Mononuclear cell (primary cell): ENCODE measurements around the gene SET. TPM values are rescaled to one million over a fixed set of nuclear protein-coding genes. Genes with fewer than 3 reads are reported as not detected.

Experiments
- H3K27me3 ChIP-seq: 2 replicates; pipeline ENCODE4 v1.6.0; 2011; ENCODE audit warnings: low read length, control low read depth; ENCODE audit not compliant: insufficient read depth
- H3K4me1 ChIP-seq: 2 replicates; pipeline ENCODE4 v1.5.1; 2011; ENCODE audit warnings: mild to moderate bottlenecking, low read length, control low read depth; ENCODE audit not compliant: insufficient read depth
- H3K4me3 ChIP-seq: 2 replicates; pipeline ENCODE4 v1.5.1; 2011; ENCODE audit warnings: mild to moderate bottlenecking, low read length, moderate library complexity
- H3K9me3 ChIP-seq: 2 replicates; pipeline ENCODE4 v1.5.1; 2011; ENCODE audit warnings: low read depth, mild to moderate bottlenecking, control low read depth, low read length
- total RNA-seq: library from RNA; depleted of rRNA; stranded (reverse); fragments of >200 nt; gene quantifications from one replicate; pipeline ENCODE4 v1.2.3, GENCODE V29; 2012

SET gene
- total RNA-seq, 1 donor, result 386 TPM

DNA sequence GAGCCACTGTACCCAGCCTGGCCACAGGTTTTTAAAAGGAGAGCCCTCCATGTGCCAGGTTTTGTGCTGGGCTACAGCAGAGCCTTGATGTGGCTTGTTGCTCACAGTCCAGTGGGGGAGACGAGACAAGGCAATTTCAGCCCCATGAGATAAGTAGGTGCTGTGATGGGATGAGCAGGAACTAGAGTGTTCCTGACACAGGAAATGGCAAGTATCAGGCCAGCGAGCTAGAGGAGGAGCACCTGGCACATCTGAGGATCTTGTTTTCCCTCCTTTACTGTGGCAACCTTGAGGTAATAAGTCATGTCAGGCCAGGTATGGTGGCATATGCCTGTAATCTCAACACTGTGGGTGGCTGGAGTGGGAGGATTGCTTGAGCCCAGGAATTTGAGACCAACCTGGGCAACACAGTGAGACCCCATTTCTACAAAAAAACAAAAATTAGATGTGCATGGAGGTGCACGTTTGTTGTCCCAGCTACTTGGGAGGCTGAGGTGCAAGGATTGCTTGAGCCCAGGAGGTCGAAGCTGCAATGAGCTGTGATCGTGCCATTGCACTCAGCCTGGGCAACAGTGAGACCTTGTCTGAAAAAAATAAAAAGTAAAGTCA, 38.7 kb downstream of the SET start:
- Histone ChIP-seq H3K9me3 (no peaks in the 10 kb centered on the region), H3K4me1 (peaks cover 20% of the 10 kb centered on the region), H3K27me3 (no peaks in the 10 kb centered on the region), H3K4me3 (no peak overlapping the region)

DNA sequence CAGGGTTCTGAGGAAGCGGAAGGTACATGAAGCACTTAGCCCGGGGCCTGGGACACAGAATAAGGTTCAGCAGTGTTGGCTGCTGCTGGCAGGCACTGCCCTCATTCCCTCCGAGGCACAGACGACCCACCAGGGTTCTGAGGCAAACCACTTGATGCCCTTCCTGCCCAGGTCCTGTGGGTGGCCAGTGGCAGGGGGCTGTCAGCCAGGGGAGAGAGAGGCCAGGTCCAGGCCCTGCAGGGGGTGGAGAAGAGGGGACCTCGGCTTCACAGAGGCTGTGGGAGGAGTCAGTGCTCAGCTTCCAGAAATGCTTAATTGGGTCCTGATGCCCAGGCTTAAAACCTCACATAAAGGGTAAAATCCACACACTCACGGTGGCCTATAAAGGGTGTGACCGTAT, 39.3 kb downstream of the SET start:
- Histone ChIP-seq H3K9me3 (no peaks in the 10 kb centered on the region), H3K4me3 (no peak overlapping the region), H3K27me3 (no peaks in the 10 kb centered on the region), H3K4me1 (peaks cover 15% of the 10 kb centered on the region)

DNA sequence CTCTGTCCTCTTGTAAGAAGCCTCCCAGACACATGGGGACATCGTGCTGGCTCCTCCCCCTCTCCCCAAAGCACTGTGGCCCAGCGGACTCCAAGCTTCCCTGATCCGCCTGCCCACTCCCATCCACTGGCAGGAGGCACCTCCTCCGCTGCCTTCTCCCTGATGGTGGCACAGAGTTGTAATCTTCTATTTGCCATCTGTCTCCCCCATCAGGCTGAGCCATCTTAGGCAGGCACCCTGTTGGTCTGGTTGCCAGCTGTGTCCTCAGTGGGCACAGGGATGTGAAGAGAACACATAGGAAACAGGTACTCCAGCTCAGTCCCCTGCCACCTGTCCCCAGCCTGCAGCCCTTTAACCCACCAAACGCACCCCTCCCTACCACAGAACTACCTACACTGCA, 40.3 kb downstream of the SET start:
- no peaks in the 10 kb centered on the region for H3K9me3 ChIP-seq
- no peak overlapping the region for H3K4me3 ChIP-seq
- H3K4me1 ChIP-seq, result peaks cover 10% of the 10 kb centered on the region
- no peaks in the 10 kb centered on the region for H3K27me3 ChIP-seq

DNA sequence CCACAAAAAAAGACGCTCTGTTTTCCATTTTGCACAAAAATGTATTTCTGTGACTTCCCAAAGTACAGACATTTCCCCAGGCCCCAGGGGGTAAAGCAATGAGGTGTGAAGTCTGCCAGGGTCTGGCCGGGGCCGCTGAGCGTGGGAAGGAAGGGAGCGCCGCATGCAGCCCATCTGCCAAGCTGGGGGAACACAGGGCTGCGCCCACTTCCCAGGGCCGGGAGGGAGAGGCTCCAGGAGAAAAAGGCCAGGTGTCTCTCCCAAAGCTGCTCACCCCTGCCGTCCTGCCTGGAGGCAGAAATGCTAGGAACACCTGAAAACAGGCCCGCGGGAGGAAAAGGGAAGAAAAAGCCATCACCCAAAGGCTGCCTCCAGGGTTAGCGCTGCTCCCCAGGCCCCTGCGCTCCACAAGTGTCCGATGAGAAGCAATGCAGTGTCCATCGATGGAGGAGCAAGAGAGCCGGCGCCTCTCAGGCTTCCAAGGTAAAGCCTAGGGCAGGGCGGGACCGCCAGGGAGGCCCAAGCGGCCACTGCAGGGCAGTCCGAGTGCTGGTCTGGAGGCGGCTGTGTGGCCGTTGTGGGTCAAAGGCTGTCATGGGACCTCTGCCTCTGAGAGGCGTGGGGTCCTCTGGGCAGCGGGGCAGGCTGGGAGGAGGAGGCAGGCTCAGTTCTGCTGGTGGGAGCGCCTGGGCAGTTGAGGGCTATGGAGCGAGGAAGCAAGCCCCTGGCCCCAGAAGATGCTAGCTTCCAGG, 40.9 kb downstream of the SET start:
- H3K27me3 ChIP-seq, result no peaks in the 10 kb centered on the region

DNA sequence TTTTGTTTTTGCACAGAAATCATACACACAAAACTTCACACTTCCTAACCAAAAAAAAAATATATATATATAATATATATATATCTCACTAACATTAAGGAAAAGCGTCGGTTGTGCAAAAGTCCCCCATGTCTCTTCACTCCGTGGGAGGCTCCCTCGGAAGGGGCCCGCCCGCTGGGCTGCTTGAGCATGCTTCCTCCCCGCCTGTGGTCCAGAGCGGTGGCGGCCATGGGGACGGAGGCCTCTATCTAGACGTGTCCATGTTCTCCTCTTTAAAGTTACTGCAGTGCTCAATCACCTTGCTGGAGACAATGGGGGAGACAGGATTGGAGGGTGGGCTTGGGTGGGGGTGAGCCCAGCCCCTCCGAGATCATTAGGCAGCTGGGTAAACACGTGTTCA, 42.1 kb downstream of the SET start:
- no peaks in the 10 kb centered on the region for H3K9me3 ChIP-seq
- no peaks in the 10 kb centered on the region for H3K4me1 ChIP-seq
- H3K4me3 ChIP-seq, result no peak overlapping the region
- no peaks in the 10 kb centered on the region for H3K27me3 ChIP-seq

More for the DNA sequence above, 40.9 kb downstream of the SET start:
- Histone ChIP-seq H3K4me3 (no peak overlapping the region), H3K9me3 (no peaks in the 10 kb centered on the region), H3K4me1 (peaks cover 4% of the 10 kb centered on the region)

DNA sequence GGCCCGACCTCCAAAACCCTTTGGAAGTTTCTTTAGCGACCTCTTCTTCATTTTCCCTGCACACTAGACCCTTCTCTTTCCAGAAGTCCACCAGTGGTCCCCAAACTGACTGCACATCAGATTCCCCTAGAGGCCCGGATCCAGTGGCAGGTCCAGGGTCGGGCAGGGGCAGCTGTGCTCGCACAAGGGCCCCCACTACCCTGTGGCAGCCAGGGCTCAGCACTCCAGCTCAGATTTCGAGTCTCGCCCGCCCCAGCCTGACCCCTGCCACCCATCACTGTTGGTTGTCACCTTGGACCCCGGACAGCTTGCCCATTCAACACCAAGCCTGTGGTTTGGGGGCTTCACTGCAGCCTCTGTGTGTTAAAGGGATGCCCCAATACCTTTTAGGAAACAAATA, 42.7 kb downstream of the SET start:
- no peaks in the 10 kb centered on the region for H3K4me1 ChIP-seq
- H3K4me3 ChIP-seq, result no peak overlapping the region
- no peaks in the 10 kb centered on the region for H3K9me3 ChIP-seq
- no peaks in the 10 kb centered on the region for H3K27me3 ChIP-seq

DNA sequence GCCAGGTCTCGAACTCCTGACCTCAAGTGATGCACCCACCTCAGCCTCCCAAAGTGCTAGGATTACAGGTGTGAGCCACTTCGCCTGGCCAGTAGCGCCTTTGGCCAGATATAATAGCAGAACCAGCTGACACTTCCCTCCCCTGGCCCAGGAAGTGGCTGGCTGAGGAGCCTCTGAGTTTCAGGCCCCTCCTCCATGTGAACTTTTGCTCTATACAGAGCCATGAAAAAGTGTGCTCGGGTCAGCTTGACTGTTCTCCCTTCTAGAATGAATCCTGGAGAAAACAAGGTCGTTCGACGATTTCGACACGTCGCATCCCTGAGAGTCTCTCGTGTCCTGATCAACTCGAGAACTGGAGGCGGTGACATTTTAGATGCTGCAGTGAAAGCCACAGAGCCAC, 43.6 kb downstream of the SET start:
- Histone ChIP-seq H3K4me1 (no peaks in the 10 kb centered on the region), H3K27me3 (no peaks in the 10 kb centered on the region), H3K4me3 (no peak overlapping the region), H3K9me3 (no peaks in the 10 kb centered on the region)

DNA sequence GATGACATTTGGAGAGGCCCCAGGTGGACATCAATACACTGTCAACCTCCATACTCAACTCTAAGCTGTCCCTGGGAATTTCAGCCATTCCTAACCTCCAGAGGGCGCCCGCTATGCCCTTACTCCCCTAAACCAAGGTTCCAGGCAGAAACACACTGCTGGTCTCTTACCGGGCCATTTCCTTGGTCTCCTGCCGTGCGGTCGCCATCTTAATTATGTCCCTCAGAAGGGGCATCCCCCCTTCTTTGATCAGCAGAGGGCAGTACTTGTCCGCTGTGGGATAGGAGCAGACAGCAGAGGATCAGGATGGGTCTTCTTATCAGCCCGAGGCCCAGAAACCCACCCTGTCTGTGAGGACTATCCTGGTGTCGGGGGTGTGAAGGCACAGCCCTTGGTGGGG, 44.2 kb downstream of the SET start:
- Histone ChIP-seq H3K9me3 (no peaks in the 10 kb centered on the region), H3K4me1 (no peaks in the 10 kb centered on the region), H3K4me3 (no peak overlapping the region), H3K27me3 (no peaks in the 10 kb centered on the region)

DNA sequence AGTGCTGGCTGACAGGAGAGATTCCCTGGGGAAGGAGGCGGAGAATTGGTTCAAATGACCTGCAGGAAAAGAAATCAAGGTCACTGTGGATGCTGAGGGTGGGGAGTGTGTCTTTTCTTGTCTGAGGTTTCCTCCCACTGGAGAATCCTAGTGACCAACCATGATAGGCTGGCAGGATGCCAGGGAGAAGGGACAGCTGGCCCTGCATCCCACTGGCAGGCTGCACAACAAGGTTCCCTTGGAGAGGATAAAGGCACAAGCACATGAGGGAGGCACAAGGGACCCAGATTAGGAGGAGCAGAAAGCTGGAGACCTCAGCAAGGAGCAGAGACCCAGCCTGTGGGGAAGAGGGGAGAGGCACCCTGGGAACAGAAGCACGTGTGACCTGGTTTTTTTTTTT, 46.4 kb downstream of the SET start:
- Histone ChIP-seq H3K9me3 (no peaks in the 10 kb centered on the region), H3K27me3 (no peaks in the 10 kb centered on the region), H3K4me1 (no peaks in the 10 kb centered on the region), H3K4me3 (no peak overlapping the region)

DNA sequence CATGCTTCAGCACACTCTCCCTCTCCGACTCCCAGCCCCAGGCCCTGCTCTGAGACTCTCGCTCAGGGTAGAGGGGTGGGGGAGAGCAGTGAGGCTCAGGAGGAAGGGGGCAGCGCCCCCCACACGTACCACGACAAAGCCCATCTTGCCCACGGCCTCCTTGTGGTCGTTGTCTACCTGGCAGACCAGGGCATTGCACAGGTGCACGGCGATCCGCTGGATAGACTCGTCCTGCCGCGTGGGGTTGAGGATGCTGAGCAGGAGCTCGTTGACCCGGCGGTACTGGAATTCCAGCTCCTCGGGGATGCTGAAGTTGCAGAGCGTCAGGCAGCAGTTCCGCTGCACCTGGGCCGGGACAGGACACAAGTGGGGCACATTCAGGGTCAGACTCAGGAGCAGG, 53.4 kb downstream of the SET start:
- Histone ChIP-seq H3K9me3 (no peaks in the 10 kb centered on the region), H3K4me1 (no peaks in the 10 kb centered on the region), H3K27me3 (no peaks in the 10 kb centered on the region), H3K4me3 (no peak overlapping the region)

DNA sequence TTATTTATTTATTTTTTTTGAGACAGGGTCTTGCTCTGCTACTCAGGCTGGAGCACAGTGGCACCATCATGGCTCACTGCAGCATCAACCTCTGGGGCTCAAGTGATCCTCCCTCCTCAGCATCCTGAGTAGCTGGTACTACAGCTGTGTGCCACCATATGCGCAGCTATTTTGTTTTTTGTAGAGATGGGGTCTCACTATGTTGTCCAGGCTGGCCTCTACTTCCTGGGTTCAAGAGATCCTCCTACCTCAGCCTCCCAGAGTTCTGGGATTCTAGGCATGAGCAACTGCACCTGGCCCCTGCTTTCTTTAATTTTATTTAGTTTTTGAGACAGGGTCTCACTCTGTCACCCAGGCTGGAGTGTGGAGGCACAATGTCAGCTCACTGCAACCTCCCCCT, 54.4 kb downstream of the SET start:
- Histone ChIP-seq H3K27me3 (no peaks in the 10 kb centered on the region), H3K4me1 (no peaks in the 10 kb centered on the region)

More for the DNA sequence above, 54.4 kb downstream of the SET start:
- no peaks in the 10 kb centered on the region for H3K9me3 ChIP-seq
- H3K4me3 ChIP-seq, result no peak overlapping the region

Other genes starting within 250 kb of the SET start
- gene ODF2, start 233.2 kb upstream of the SET start, total RNA-seq, result 18.1 TPM
- 12.7 TPM for gene GLE1, start 184.5 kb upstream of the SET start, total RNA-seq
- 200 TPM for gene SPTAN1, start 136.6 kb upstream of the SET start, total RNA-seq
- gene DYNC2I2, start 32.4 kb upstream of the SET start, total RNA-seq, result 2.1 TPM
- gene PKN3, start 13.3 kb downstream of the SET start, total RNA-seq, result 0.73 TPM
- 19.6 TPM for gene ZDHHC12, start 34.9 kb downstream of the SET start, total RNA-seq
- 23.4 TPM for gene ZER1, start 82.7 kb downstream of the SET start, total RNA-seq
- gene TBC1D13, start 98.0 kb downstream of the SET start, total RNA-seq, result 26.4 TPM
- 3.0 TPM for gene ENDOG, start 129.3 kb downstream of the SET start, total RNA-seq
- 8.0 TPM for gene SPOUT1, start 140.6 kb downstream of the SET start, total RNA-seq
- gene KYAT1, start 192.7 kb downstream of the SET start, total RNA-seq, result 2.0 TPM
- gene LRRC8A, start 192.9 kb downstream of the SET start, total RNA-seq, result 26.4 TPM
- gene PHYHD1, start 231.8 kb downstream of the SET start, total RNA-seq, result 0.73 TPM